GM19452 (cell line): ENCODE data around the gene MAN2B2.

Experiments used
- ATAC-seq: cut with Tn5 transposase; IDR thresholded peaks from one replicate; pipeline ENCODE4 v1.9.1; 2021; ENCODE audit not compliant: unreplicated experiment

MAN2B2 gene

GRCh38 chr4:6592804-6593563, 18.0 kb downstream of the MAN2B2 start:
- ATAC-seq, result no peak

- ATAC-seq, result no peak
Measured at GRCh38 chr4:6594341-6594740, 19.4 kb downstream of the MAN2B2 start.

GRCh38 chr4:6594826-6595355, 19.9 kb downstream of the MAN2B2 start:
- ATAC-seq, result no peak

- ATAC-seq, result no peak
Measured at GRCh38 chr4:6595897-6596537, 21.0 kb downstream of the MAN2B2 start.

- no peak for ATAC-seq
Measured at GRCh38 chr4:6596948-6597347, 22.0 kb downstream of the MAN2B2 start.

GRCh38 chr4:6598127-6598526, 23.1 kb downstream of the MAN2B2 start:
- ATAC-seq, result no peak

- no peak for ATAC-seq
Measured at GRCh38 chr4:6598641-6599040, 23.7 kb downstream of the MAN2B2 start.

- no peak for ATAC-seq
Measured at GRCh38 chr4:6601661-6602250, 26.8 kb downstream of the MAN2B2 start.

- no peak for ATAC-seq
Measured at GRCh38 chr4:6602289-6602688, 27.3 kb downstream of the MAN2B2 start.

GRCh38 chr4:6603128-6603527, 28.1 kb downstream of the MAN2B2 start:
- ATAC-seq, result no peak

- ATAC-seq, result no peak
Measured at GRCh38 chr4:6605114-6605513, 30.1 kb downstream of the MAN2B2 start.

- ATAC-seq, result no peak
Measured at GRCh38 chr4:6605605-6606004, 30.6 kb downstream of the MAN2B2 start.

GRCh38 chr4:6606465-6607235, 31.7 kb downstream of the MAN2B2 start:
- no peak for ATAC-seq

GRCh38 chr4:6607368-6608055, 32.5 kb downstream of the MAN2B2 start:
- ATAC-seq, result no peak

- no peak for ATAC-seq
Measured at GRCh38 chr4:6608758-6609414, 33.9 kb downstream of the MAN2B2 start.

GRCh38 chr4:6609415-6610079, 34.6 kb downstream of the MAN2B2 start:
- ATAC-seq, result no peak

- ATAC-seq, result no peak
Measured at GRCh38 chr4:6610856-6611430, 36.0 kb downstream of the MAN2B2 start.

- no peak for ATAC-seq
Measured at GRCh38 chr4:6612961-6613675, 38.1 kb downstream of the MAN2B2 start.
